GM19240 (cell line): ENCODE measurements around the gene GOLGA8M.
"Not testable (repeated sequence)": the region's sequence is repeated elsewhere in the genome, so short reads cannot be mapped to it uniquely, and the experiment has no call there.

Experiments used
- DNase-seq: peaks from one replicate; pipeline ENCODE4 v3.0.0; 2011; ENCODE audit warnings: low spot score; ENCODE audit not compliant: insufficient read length

Gene GOLGA8M

GRCh38 chr15:28712270-28712669, at the start of gene GOLGA8M:
GOLGA8M (minus strand) TSS chr15:28712421; CDS start chr15:28712323, 98 bp downstream.
- not testable (repeated sequence) for DNase-seq

GRCh38 chr15:28742890-28743289, 30.7 kb upstream of the GOLGA8M start:
- DNase-seq: not testable (repeated sequence)

GRCh38 chr15:28738590-28739292, 26.5 kb upstream of the GOLGA8M start:
- not testable (repeated sequence) for DNase-seq

- DNase-seq: not testable (repeated sequence)
Measured at GRCh38 chr15:28738200-28738561, 26.0 kb upstream of the GOLGA8M start.

GRCh38 chr15:28737521-28738199, 25.4 kb upstream of the GOLGA8M start:
- DNase-seq: not testable (repeated sequence)

- DNase-seq: not testable (repeated sequence)
Measured at GRCh38 chr15:28728061-28728460, 15.8 kb upstream of the GOLGA8M start.

- DNase-seq: not testable (repeated sequence)
Measured at GRCh38 chr15:28727026-28727425, 14.8 kb upstream of the GOLGA8M start.

GRCh38 chr15:28726102-28726501, 13.9 kb upstream of the GOLGA8M start:
- DNase-seq: no peak

GRCh38 chr15:28725556-28725955, 13.3 kb upstream of the GOLGA8M start:
- no peak for DNase-seq

- DNase-seq: not testable (repeated sequence)
Measured at GRCh38 chr15:28723986-28724385, 11.8 kb upstream of the GOLGA8M start.

GRCh38 chr15:28719626-28720025, 7.4 kb upstream of the GOLGA8M start:
- DNase-seq: not testable (repeated sequence)

- DNase-seq: not testable (repeated sequence)
Measured at GRCh38 chr15:28718576-28718975, 6.4 kb upstream of the GOLGA8M start.

GRCh38 chr15:28714176-28714575, 2.0 kb upstream of the GOLGA8M start:
- not testable (repeated sequence) for DNase-seq

GRCh38 chr15:28703927-28704326, 8.3 kb downstream of the GOLGA8M start:
- DNase-seq: not testable (repeated sequence)

- not testable (repeated sequence) for DNase-seq
Measured at GRCh38 chr15:28702427-28702826, 9.8 kb downstream of the GOLGA8M start.

- DNase-seq: not testable (repeated sequence)
Measured at GRCh38 chr15:28694006-28694751, 18.0 kb downstream of the GOLGA8M start.

GRCh38 chr15:28693021-28693420, 19.2 kb downstream of the GOLGA8M start:
- DNase-seq: not testable (repeated sequence)

GRCh38 chr15:28673533-28673932, 38.7 kb downstream of the GOLGA8M start:
- not testable (repeated sequence) for DNase-seq

- DNase-seq: not testable (repeated sequence)
Measured at GRCh38 chr15:28672122-28672521, 40.1 kb downstream of the GOLGA8M start.

GRCh38 chr15:28666402-28666801, 45.8 kb downstream of the GOLGA8M start:
- not testable (repeated sequence) for DNase-seq

GRCh38 chr15:28664575-28664974, 47.6 kb downstream of the GOLGA8M start:
- DNase-seq: not testable (repeated sequence)

GRCh38 chr15:28663717-28664116, 48.5 kb downstream of the GOLGA8M start:
- not testable (repeated sequence) for DNase-seq
